ENCODE results near the gene RNF112. TPM values are rescaled to one million over a fixed set of nuclear protein-coding genes. Genes with fewer than 3 reads are reported as not detected.

Gene RNF112
- total RNA-seq, 1 donor from 2014 or later: 0.26 TPM

DNA sequence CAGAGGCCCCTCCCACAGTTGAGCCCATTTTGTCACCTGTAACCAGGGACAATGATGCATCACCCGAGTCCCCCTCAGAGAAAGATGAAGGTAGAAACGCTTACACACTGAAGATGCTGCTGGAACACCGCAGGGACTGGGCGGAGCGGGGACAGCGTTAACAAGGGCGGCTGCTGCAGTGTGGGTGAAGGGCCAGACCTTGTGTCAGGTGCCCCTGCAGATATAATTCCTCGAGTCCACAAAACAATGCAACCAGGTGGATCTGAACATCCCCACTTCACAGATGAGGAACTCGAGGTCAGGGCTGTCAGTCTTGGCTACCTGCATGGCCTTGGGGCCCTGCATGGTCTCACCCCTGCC lies 39.0 kb upstream of the RNF112 start:
- FAIRE-seq: no peak

DNA sequence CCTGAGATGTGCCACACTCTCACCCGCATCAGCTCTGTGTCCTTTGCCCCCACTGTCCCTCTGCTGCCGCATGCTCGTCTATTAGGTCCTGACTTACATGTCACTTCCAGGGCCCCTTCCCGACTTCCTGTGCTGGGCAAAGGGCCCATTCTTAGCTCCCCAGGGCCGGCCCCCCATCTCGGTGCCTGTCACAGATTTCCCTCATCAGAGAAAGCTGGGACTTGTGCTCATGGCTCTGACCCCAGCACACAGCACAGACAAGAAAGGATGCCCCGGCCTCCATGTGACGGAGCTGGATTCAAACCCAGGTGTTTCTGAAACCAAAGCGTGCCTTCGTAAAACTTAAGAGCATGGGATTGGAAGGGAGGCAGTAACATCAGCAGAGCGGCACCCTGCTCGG lies 38.6 kb upstream of the RNF112 start:
- FAIRE-seq: no peak
- DNase-seq (ENCODE audit: low read depth): no peak
- Histone ChIP-seq H3K4me3 (ENCODE audit: low read depth, low read length) (no peak overlapping the region), H3K27me3 (ENCODE audit: control insufficient read depth, insufficient read depth, low read length) (no peaks in the 10 kb centered on the region), H3K36me3 (ENCODE audit: control insufficient read depth, insufficient read depth, low read length) (no peaks in the 10 kb centered on the region)
- TF ChIP-seq, protein P1, sequence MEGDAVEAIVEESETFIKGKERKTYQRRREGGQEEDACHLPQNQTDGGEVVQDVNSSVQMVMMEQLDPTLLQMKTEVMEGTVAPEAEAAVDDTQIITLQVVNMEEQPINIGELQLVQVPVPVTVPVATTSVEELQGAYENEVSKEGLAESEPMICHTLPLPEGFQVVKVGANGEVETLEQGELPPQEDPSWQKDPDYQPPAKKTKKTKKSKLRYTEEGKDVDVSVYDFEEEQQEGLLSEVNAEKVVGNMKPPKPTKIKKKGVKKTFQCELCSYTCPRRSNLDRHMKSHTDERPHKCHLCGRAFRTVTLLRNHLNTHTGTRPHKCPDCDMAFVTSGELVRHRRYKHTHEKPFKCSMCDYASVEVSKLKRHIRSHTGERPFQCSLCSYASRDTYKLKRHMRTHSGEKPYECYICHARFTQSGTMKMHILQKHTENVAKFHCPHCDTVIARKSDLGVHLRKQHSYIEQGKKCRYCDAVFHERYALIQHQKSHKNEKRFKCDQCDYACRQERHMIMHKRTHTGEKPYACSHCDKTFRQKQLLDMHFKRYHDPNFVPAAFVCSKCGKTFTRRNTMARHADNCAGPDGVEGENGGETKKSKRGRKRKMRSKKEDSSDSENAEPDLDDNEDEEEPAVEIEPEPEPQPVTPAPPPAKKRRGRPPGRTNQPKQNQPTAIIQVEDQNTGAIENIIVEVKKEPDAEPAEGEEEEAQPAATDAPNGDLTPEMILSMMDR (IDR thresholded peaks at IDR 0.05; ENCODE audit: insufficient read depth, low read length, severe bottlenecking): no peak

More for the DNA sequence above, 39.0 kb upstream of the RNF112 start:
- no peaks in the 10 kb centered on the region for H3K27me3 ChIP-seq (ENCODE audit: control insufficient read depth, insufficient read depth, low read length)
- TF ChIP-seq, protein P1 (IDR thresholded peaks at IDR 0.05; ENCODE audit: insufficient read depth, low read length, severe bottlenecking): no peak
- no peak for DNase-seq (ENCODE audit: low read depth)
- no peaks in the 10 kb centered on the region for H3K36me3 ChIP-seq (ENCODE audit: control insufficient read depth, insufficient read depth, low read length)
- H3K4me3 ChIP-seq (ENCODE audit: low read depth, low read length): no peak overlapping the region

DNA sequence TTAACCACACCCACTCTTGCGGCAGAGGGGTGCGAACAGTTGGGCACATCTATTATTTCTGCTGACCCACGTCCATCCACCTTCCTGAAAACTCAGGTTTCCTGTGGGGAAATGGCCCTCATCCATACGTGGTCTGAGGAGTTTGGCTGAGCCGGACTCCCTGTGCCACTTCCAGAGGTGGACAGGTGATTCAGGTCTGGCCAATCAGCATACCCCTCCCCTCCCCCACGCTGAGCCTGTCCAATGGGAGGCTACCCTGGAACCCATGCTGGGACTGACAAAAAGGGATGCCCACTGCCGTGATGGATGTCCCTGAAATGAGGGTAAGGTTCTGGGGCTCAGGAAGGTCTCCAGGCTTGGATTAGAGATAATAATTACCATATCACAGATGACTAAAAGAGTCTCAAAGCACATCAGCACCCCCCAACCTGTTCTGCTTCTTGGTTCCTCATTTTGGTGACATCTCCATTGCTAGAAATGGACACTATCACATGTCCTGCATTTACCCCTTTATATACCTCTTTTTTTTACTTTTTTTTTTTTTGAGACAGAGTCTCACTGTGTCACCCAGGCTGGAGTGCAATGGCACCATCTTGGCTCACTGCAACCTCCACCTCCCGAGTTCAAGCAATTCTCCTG lies 38.0 kb upstream of the RNF112 start:
- no peak for DNase-seq (ENCODE audit: low read depth)
- peak; percentile 50 for FAIRE-seq
- Histone ChIP-seq H3K36me3 (ENCODE audit: control insufficient read depth, insufficient read depth, low read length) (no peaks in the 10 kb centered on the region), H3K4me3 (ENCODE audit: low read depth, low read length) (no peak overlapping the region), H3K27me3 (ENCODE audit: control insufficient read depth, insufficient read depth, low read length) (no peaks in the 10 kb centered on the region)
- TF ChIP-seq, protein P1 (IDR thresholded peaks at IDR 0.05; ENCODE audit: insufficient read depth, low read length, severe bottlenecking): no peak

DNA sequence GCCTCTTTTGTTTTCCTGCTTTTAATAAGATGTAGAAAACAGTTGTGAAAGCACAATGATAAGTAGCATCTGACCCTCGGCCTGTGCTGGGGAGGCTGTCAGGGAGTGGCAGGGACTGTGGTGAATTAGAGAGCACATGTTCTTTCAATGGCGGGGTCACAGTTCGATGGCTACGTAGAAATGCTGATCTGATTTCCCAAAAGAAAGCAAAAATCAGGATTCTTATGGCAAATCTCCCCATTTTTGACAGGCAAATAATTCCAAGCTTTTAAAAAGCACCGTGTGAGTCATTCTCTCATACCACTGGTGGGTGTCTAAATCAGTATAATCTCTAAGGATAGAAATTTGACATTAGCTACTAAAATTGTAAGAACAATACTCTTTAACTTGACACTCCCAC lies 36.9 kb upstream of the RNF112 start:
- Histone ChIP-seq H3K36me3 (ENCODE audit: control insufficient read depth, insufficient read depth, low read length) (no peaks in the 10 kb centered on the region), H3K27me3 (ENCODE audit: control insufficient read depth, insufficient read depth, low read length) (no peaks in the 10 kb centered on the region), H3K4me3 (ENCODE audit: low read depth, low read length) (no peak overlapping the region)
- DNase-seq (ENCODE audit: low read depth): no peak
- FAIRE-seq: no peak
- TF ChIP-seq, protein P1 (IDR thresholded peaks at IDR 0.05; ENCODE audit: insufficient read depth, low read length, severe bottlenecking): no peak

DNA sequence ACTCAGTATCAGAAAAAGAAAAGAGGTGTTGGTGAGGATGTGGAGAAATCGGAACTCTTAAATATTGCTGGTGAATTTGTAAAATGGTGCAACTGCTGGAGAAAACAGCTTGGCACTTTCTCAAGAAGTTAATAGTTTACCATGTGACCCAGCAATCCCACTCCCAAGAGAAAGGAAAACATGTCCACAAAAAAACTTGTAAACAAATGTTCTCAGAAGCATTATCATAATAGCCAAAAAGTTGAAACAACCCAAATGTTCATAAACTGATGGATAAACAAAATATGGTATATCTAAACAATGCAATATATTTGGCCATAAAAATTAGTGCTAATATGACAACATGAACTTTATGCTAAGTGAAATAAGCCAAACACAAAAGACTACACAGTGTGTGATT lies 35.3 kb upstream of the RNF112 start:
- no peaks in the 10 kb centered on the region for H3K27me3 ChIP-seq (ENCODE audit: control insufficient read depth, insufficient read depth, low read length)
- FAIRE-seq: no peak
- no peak overlapping the region for H3K4me3 ChIP-seq (ENCODE audit: low read depth, low read length)
- peaks cover 7% of the 10 kb centered on the region for H3K36me3 ChIP-seq (ENCODE audit: control insufficient read depth, insufficient read depth, low read length)
- no peak for DNase-seq (ENCODE audit: low read depth)
- TF ChIP-seq, protein P1 (IDR thresholded peaks at IDR 0.05; ENCODE audit: insufficient read depth, low read length, severe bottlenecking): no peak

DNA sequence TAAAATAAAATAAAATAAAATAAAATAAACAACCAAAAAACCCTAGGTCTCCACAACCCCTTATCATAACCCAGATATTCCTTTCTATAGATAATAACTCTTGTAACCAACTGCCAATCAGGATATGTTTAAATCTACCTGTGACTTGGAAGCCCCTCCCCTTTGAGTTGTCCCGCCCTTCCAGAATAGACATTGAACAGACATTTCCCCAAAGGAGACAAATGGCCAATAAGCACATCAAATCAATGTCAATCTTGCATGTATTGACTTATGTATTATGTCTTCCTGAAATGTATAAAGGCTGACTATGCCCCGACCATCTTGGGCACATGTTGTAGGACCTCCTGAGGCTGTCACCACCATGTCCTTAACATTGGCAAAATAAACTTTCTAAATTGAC lies 34.2 kb upstream of the RNF112 start:
- H3K4me3 ChIP-seq (ENCODE audit: low read depth, low read length): peak overlapping the region; percentile 88
- DNase-seq (ENCODE audit: low read depth) (peak; percentile 72), FAIRE-seq (no peak)

More for the DNA sequence above, 34.2 kb upstream of the RNF112 start:
- Histone ChIP-seq H3K36me3 (ENCODE audit: control insufficient read depth, insufficient read depth, low read length) (peaks cover 18% of the 10 kb centered on the region), H3K27me3 (ENCODE audit: control insufficient read depth, insufficient read depth, low read length) (no peaks in the 10 kb centered on the region)
- TF ChIP-seq, protein P1 (IDR thresholded peaks at IDR 0.05; ENCODE audit: insufficient read depth, low read length, severe bottlenecking): no peak

Data from bronchial epithelial cell (primary cell).